NCI-H82 treated with DMSO at 0.1 percent for 48 hours (cell line): ENCODE results near the gene ENO4.

Experiments
- DNase-seq: peaks from one replicate; lab custom pipeline; 2025; ENCODE audit not compliant: unreplicated experiment; lab: John Stamatoyannopoulos, UW

The ENO4 gene, protein sequence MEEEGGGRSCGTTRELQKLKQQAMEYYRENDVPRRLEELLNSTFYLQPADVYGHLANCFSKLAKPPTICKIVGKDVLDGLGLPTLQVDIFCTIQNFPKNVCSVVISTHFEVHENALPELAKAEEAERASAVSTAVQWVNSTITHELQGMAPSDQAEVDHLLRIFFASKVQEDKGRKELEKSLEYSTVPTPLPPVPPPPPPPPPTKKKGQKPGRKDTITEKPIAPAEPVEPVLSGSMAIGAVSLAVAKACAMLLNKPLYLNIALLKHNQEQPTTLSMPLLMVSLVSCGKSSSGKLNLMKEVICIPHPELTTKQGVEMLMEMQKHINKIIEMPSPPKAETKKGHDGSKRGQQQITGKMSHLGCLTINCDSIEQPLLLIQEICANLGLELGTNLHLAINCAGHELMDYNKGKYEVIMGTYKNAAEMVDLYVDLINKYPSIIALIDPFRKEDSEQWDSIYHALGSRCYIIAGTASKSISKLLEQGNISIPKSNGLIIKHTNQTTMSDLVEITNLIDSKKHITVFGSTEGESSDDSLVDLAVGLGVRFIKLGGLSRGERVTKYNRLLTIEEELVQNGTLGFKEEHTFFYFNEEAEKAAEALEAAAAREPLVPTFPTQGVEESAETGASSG

DNA sequence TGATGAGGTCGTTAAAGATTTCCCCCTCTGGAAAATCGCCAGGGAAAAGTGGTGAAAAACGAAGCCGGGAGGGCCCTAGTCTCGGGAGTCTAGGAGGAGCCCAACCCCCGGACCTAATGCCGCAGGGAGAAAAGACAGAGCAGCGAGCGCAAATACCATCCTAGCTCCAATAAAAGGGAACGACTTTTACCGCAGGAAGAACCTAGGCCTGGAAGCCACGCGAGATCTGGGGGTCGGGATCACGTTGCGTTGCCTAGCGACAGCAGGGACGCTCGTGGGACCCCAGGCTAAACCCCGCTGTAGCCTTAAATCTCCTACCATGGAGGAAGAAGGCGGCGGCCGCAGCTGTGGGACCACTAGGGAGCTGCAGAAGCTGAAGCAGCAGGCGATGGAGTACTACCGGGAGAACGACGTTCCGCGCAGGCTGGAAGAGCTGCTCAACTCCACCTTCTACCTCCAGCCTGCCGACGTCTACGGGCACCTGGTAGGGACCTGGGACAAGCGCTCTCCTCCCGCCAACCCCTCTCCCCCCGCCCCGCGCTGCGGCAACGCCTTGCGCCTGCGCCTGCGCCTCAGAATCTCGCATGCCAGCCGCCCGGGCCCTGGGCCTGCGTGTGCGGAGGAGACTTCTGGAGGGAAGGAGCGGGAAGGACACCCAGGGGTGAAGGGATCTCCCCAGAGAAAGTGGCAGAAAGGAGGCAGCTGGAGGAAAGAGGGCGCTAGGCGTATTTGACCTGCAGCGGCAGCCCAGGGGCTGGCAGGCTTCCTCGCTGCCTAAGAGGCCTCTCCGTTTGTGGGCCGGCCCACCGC lies at the start of gene ENO4:
TSS of gene ENO4 (plus strand) at position 252 of the 810 bp plus-strand sequence. CDS start at position 320, 68 bp downstream.
- no peak for DNase-seq

DNA sequence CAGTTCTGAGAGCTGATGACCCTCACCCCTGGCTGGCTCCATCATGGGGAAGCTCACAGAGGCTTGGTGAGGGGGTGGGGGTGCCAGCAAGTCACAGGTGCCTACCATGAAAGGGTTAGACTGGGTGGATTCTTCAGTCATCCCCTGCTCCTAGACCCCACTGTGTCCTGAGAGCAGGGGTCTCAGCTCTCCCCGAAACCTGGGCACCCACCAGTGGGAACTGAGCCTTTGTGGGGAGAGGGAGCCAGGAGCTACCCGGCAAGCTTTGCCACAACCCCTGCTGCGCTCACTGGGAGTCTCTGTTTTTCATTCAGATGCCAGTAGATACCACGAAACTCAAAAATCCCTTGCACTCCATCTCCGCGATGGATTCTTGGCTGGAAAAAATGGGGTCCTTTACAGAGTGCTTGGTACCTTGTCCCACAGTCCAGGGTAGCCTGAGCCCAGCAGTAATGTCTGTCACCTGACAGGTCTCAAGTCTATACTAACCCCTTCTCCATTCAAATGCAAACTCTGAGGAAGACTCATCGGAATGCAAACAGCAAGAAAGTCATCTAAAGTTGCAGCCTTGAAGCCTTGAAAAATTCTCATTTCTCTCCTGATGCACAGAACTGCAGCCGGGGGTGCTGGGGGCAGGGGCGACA lies 48.9 kb upstream of the ENO4 start:
- DNase-seq = no peak

DNA sequence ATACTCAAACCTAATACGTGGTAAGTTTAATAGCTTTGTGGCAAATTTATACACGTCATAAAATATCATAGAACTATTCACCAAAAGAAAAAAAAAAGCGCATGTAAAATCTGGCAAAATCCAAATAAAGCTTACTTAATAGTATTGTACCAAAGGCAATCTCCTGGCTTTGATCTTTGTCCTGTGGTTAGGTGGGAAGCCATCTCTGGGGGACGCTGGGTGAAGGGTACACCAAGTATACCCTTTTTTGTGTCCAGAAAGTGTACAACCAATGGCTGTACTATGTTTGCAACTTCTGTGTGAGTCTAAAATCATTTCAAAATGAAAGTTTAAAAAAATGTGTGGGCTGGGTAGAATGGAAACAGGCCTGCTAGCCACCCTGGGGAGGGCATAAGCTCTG lies 47.6 kb upstream of the ENO4 start:
- no peak for DNase-seq

DNA sequence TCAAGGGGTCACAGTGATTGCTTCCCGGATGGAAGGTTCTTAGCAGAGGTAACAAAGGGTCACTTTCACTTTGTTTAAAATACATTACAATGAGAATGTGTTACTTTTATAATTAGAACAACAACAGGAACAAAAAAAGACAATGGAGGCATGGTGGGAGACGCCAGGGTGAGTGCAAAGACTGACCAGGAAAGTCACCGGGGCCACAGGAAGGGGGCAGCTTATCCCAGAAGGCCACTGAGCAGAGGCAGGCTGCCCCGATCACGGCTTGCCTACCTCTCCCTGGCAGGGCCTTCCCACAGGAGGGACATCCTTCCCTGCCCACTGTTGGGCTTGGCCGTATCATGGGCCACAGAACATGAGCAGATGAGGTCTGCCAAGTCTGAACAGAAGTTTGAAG lies 46.8 kb upstream of the ENO4 start:
- no peak for DNase-seq

DNA sequence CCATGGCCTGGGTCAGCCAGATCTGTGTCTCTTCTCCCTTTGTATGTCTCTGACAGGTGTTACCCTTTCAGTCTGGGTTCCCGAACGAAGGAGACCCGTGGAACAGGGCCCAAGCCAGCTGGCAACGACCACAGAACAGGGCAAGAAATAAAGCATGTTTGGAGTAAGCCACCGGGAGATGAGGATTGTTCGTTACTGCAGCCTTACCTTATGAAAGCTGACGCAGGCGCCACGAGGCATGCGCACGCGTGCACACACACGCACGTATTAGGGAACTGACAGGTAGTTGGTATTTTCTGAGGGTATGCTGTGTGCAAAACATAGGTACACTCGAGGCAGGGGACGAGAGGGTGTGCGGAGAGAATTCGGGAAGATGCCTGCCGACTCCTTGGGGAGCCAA lies 46.4 kb upstream of the ENO4 start:
- DNase-seq = no peak

DNA sequence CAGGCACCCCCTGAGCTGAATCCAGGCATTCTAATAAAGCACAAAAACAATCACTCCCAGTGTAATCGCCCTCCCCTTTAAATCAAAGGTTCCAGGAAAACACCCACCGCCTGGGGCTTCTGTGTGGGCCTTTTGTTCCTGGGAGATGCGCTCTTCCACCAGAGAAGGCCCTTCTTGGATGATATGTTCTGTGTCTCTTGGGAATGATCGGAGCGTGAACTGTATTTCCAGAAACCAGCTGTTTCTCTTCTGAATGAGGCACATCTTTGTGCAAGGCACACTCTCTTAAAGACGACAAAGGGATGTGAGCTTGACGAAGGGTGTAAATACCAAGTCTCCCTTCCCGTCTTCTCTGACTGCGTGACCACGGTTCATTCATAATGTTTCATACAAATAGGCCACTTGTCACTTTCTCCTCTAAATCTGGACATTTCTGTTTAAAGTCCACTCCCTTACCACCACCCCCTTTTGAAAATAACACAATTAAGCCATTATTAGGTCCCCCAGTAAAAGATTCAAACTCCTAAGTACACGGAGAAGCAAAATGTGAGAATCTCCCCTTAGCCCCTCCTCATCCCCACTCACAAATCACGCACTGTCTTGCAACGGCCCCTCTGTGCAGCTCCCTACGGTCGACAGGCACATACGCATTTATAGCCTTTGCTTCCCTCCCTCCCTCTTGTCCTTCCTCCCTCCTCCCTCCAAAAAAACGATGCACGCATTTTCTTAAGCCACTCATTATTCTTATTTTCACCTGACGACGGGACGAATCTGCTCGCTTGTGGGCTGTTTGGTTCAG lies 45.6 kb upstream of the ENO4 start:
- DNase-seq = no peak

DNA sequence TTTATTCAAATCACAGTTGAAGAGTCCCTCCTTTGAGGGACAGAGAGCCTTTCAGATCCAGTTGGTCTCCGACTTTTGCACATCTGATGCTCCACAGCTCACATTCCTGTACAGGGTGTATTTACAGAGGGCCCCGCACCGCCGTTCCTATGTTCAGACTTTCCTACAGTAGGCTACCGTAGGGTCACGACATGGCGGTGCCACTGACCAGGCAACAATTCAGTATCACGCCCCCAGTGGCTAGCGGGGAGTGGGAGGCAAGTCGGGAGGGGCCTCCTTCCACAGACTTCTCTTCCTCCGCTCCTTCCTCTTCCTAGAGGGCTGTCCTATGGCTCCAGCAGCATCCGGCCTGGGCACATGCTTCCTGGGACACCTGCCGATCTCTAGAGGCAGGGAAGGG lies 40.6 kb upstream of the ENO4 start:
- DNase-seq = no peak

DNA sequence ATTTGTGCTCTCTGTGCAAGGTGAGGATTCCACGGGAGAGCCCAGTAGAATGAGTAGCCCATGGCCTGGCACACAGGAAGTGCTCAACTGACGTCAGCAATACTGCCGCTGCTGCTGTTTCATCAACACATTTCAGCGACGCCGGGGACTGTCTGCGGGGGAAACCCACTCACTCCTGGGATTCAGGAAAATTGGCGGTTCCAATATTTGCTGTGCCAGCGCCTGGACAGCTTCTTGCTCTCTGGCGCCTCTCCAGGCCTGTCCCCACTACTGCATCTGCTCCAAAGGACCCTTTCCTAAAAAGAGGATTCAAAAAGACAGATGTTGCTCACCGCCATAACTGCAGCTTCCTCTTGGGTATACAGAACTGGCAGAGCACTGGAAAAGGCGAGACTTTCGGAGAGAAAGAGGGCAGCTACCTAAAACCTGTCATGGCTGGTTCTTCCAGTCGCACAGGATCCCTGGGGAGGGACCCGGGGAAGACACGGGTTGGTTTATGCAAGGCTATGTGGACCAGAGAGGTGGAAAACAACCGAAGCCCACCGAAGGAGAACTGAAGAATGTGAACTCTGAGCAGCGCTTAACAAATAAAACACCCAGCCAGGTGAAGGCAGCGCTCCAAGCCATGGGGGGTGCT lies 39.7 kb upstream of the ENO4 start:
- DNase-seq = peak; percentile 10

DNA sequence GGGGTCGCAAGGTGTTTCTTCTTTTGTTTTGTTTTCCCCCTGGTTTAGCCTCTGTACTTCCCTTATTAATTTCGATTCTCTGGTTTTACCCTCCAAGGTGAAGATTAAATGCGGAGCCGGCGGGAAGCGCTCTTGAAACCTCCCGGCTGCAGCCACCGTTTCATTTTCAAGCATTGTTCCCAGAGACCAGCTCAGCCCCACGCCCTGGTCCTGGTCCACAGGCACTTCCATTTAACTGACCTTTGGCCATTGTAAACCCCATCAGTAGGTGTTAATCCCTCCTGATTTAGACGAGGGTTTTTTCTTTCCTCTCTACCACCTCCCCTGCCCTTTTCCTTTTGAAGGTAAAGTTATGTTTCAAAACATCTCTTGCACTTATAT lies 39.2 kb upstream of the ENO4 start:
- no peak for DNase-seq

DNA sequence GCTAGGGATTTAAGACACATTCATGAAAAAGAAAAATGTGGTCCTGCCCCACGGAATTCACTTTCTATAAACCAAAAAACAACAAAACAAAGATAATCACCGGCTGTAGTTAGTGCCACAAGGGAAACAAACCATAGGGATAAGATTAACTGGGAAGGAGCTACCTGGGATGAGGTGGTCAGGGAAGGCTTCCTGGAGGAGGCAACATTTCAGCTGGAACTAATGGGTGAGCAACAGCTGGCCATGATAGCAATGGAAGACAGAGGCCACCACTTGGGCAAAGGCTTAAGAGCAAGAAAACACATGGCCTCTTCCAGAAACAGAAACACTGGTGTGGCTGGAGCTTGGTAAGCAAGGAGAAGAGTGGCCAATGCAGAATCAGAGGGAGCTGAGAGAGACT lies 38.4 kb upstream of the ENO4 start:
- no peak for DNase-seq

DNA sequence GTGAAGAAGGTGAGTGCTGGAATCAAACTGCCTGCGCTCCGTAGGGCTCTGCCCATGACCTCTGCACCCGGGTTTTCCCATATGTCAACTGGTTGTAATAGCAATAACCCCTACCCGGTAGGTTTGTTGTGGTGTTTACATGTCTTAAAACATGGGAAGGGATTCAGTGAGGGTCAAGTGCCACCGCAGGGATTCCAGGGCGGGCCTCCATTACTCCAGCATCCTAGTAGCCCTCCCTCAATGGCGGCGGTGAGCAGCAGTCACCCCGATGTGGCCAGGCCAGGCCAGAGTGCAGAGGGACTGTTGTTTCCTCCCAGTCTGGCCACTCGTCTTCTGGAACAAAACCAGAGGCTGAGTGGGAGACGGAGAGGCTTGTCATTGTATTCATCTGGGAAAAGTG lies 37.6 kb upstream of the ENO4 start:
- DNase-seq = no peak

DNA sequence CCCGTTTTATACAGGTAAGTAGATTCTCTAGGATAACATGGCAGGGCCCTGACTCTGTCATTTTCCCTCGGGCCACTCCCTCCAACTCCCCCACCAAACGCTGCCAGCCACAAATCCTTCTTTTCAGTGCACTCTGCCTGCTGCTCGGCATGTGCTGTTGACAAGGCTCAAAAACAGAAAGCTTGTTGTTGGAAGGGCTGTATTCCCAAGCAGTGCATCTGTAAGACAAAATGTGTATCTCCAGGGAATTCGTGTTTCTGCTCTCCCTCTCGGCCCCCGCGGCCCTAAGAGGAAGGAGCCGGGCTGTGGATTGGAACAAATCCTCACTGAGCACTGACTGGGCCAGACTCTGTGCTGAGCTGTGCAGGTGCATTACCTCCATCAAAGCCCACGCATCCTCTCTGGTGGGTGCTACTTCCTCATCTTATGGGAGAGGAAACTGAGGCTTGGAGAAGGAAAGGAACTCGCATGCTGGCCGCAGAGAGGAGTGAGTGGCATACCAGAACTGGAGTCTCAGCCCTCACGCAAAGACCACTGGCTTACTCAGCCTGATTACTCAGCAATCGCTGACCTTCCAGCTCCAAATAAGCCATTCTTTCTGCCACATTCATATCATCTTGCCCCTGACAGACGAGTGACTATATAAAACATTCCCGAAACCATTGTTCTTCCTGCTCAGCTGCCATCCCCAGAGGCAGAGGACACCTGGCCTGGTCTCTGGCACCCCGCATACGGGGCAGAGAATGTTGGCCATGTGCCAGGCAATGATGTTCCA lies 33.5 kb upstream of the ENO4 start:
- DNase-seq = no peak

DNA sequence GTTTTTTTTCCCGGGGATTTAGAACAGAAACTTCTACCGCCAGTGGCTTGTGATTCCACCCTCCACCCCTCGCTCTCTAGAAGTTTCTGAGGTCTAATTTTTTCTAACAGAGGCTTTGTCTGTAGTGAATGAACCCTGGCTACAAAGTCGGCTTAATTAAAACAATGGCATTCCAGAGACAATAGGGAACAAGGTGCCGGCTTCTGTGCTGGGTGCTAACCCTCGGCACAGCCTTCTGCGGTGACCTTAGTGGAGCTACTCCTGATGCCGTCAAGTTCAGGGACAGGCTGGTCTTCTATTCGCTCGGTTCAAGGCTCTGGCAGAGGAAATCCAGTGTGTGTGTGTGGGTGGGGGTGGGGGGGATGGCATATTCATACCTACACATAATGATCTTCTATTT lies 32.1 kb upstream of the ENO4 start:
- DNase-seq = no peak

DNA sequence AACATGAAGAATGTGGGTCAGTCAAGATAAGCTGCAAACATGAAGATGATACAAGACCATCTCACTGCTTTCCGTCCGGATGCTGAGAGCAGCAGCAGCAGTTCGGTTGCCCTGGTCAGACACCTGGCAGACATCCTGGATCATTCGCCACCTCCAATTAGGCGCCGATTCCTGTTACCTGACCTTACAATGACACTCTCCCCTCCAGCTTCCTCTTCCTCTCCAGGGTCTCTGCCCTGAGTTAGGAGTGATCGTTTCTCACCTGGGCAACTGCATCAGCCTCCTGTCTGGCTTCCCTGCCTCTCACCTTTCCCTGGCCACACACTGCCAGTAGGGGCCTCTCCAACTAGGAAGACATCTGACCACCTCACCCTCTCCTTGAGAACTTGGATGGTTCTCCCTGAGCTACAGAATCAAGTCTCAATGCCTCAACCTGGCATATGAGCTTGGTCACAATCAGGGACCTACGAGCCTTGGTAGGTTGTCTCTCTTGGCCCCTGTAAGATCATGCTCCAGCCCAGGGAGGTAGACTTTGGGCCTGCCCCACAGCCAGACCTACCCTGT lies 31.4 kb upstream of the ENO4 start:
- no peak for DNase-seq

DNA sequence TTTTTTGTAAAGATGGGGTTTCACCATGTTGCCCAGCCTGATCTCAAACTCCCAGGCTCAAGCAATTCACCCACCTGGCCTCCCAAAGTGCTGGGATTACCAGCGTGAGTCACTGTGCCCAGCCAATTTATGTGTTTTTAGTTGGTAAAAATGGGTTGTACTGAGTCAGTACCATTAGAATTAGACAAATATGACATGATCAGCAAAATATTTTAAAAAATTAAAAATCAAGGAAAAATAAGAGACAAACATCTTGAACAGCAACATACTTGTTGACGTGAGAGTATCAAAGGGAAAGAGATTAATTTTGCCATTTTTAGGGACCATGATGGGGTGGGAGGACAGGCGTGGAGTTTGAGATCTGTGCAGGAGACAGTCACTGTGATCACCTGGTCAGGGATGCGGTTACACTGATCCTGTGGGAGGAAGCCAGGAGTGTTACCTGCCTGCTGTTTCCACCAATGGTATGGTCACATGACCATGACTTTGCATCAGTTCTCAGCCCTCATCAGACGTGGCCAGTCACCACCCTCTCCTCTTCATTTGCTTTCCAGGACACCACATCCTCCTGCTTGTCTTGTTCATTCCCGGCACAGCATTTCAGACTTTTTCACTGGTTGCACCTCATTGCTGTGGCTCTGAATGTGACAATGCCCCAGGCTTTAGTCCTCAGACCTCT lies 29.2 kb upstream of the ENO4 start:
- no peak for DNase-seq

DNA sequence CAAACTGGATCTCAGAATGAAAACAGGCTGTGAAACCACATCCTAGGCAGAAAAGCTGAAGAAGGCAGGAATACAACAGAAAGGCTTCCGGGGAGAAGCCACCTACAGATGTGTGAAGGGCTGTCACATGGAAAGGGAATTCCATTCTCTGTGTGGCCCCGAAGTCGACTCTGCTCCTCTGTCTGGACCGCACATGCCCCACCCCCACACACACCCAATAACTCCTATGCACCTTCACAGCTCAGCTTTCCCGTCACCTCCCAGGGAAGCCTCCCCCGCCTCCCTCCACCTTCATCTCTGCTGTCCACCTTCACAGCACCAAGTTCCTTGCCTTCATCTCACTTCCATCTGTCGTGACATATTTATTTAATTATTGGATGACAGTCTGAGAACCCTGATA lies 23.4 kb upstream of the ENO4 start:
- DNase-seq = no peak

DNA sequence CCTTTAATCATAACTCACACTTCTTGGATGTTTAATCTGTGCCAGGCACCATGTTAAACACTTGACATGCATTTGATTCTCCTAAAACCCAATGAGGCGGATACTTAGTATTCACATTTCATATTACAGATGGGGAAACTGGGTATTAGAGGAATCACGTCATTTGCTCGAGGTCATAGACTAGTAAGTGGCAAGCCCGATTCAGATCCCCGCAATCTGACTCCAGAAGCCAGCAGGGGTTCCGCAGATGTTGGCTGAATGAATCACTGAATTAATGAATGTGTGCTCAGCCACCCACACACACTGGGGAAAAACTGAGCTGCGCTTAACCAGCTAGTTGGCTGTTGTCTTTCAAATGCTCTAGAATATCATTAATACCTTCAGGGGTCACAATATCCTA lies 22.5 kb upstream of the ENO4 start:
- no peak for DNase-seq

DNA sequence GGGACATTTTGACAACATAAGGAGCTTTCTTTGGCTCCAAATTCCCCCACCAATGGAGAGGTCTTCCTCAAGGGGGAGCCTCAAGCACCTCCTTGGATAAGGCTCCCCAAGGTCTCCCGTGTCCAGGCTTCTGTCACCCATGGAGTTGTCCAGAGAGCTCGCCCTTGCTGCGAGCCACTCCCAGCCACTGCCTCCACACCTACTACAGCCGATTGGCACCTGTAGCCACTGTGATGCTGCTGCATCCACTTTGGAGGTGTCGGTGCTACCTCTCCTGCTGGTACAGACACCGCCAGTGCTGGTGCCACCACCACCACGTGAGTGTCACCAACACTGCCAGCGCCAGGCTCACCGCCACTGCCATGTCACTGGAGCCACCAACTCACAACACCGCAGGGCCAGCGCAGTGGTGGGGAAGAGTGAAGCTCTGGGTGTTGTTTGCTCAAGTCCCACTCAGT lies 22.1 kb upstream of the ENO4 start:
- DNase-seq = no peak
